Measurements from ENCODE around the gene SLC18A3. TPM values are rescaled to one million over a fixed set of nuclear protein-coding genes. Genes with fewer than 3 reads are reported as not detected.

Gene SLC18A3
- total and polyA plus RNA-seq, 12 donors, result 0.03 to 0.41 (median 0.15) TPM; not detected in 8

GRCh38 chr10:49598986-49599385, 11.1 kb upstream of the SLC18A3 start:
- H3K4me3 ChIP-seq, result no peak overlapping the region
- WGBS, 4 donors, result 18 to 51% (median 43%) methylated on average over 2 to 4 of the region's 4 CpGs
- TF ChIP-seq CTCF (IDR thresholded peaks at IDR 0.05), result no peak
- TF ChIP-seq POLR2A (IDR thresholded peaks at IDR 0.05), result no peak

GRCh38 chr10:49599546-49599945, 10.6 kb upstream of the SLC18A3 start:
- H3K9me3 ChIP-seq (replicated peaks in 1 of 3), result no peaks in the 10 kb centered on the region
- H3K36me3 ChIP-seq (replicated peaks in 1 of 2), result no peaks in the 10 kb centered on the region
- TF ChIP-seq POLR2A (IDR thresholded peaks at IDR 0.05) (no peak), CTCF (IDR thresholded peaks at IDR 0.05) (no peak)
- 55 to 78% (median 65%) methylated on average over 3 of the region's 3 CpGs for WGBS, 4 donors
- H3K27ac ChIP-seq, result no peak overlapping the region
- intact Hi-C loops (cut with DNase I), result loop anchor here in 1 of 2 donors (10.0 kb wide), 1 partner anchor 625 kb away; no protein-coding TSS in a partner anchor
- no peak overlapping the region for H3K4me3 ChIP-seq
- no peaks in the 10 kb centered on the region for H3K27me3 ChIP-seq
- H3K4me1 ChIP-seq (replicated peaks in 1 of 2), result no peaks in the 10 kb centered on the region
- peak in 1 of 7 donors; percentile 33 for DNase-seq

More at GRCh38 chr10:49598986-49599385, 11.1 kb upstream of the SLC18A3 start:
- no peaks in the 10 kb centered on the region for H3K27me3 ChIP-seq
- H3K4me1 ChIP-seq (replicated peaks in 1 of 2), result no peaks in the 10 kb centered on the region
- no peaks in the 10 kb centered on the region for H3K9me3 ChIP-seq (replicated peaks in 1 of 3)
- intact Hi-C loops (cut with DNase I), result loop anchor here in 1 of 2 donors (10.0 kb wide), 1 partner anchor 626 kb away; no protein-coding TSS in a partner anchor
- DNase-seq, result peak in 1 of 7 donors; percentile 39
- H3K27ac ChIP-seq, result no peak overlapping the region
- H3K36me3 ChIP-seq (replicated peaks in 1 of 2), result no peaks in the 10 kb centered on the region

GRCh38 chr10:49600046-49600445, 10.1 kb upstream of the SLC18A3 start:
- Histone ChIP-seq H3K4me3 (no peak overlapping the region), H3K27ac (no peak overlapping the region), H3K4me1 (replicated peaks in 1 of 2) (no peaks in the 10 kb centered on the region), H3K27me3 (no peaks in the 10 kb centered on the region), H3K9me3 (replicated peaks in 1 of 3) (no peaks in the 10 kb centered on the region), H3K36me3 (replicated peaks in 1 of 2) (no peaks in the 10 kb centered on the region)
- TF ChIP-seq CTCF (IDR thresholded peaks at IDR 0.05) (no peak), POLR2A (IDR thresholded peaks at IDR 0.05) (no peak)
- peak in 1 of 7 donors; percentile 30 for DNase-seq
- WGBS, 4 donors, result 76 to 87% (median 82%) methylated on average over 2 to 8 of the region's 8 CpGs
- intact Hi-C loops (cut with DNase I), result no loop called here

GRCh38 chr10:49600781-49601400, 9.2 kb upstream of the SLC18A3 start:
- intact Hi-C loops (cut with DNase I), result no loop called here
- TF ChIP-seq POLR2A (IDR thresholded peaks at IDR 0.05), result no peak
- no peak for TF ChIP-seq CTCF (IDR thresholded peaks at IDR 0.05)
- Histone ChIP-seq H3K27ac (no peak overlapping the region), H3K4me1 (replicated peaks in 1 of 2) (no peaks in the 10 kb centered on the region), H3K9me3 (replicated peaks in 1 of 3) (no peaks in the 10 kb centered on the region), H3K36me3 (replicated peaks in 1 of 2) (no peaks in the 10 kb centered on the region), H3K4me3 (no peak overlapping the region), H3K27me3 (no peaks in the 10 kb centered on the region)
- peak in 1 of 7 donors; percentile 17 for DNase-seq
- WGBS, 4 donors, result 73 to 81% (median 78%) methylated on average over 4 of the region's 4 CpGs

Data from adrenal gland (tissue), 12 donors.